Nephron progenitor cell (in vitro differentiated cells): Measurements from ENCODE around the gene PDE7B.

ENCODE experiments used
- DNase-seq: peaks from one replicate; pipeline ENCODE4 v3.0.0; 2021
- H3K27ac Mint-ChIP-seq: 2 replicates; pipeline ENCODE4 v1.8.0; 2021; ENCODE audit warnings: mild to moderate bottlenecking, moderate library complexity, mixed read lengths
- H3K27me3 Mint-ChIP-seq: 2 replicates; pipeline ENCODE4 v1.8.0; 2021; ENCODE audit warnings: mild to moderate bottlenecking, low read depth, mixed read lengths; ENCODE audit not compliant: poor library complexity
- H3K36me3 Mint-ChIP-seq: 2 replicates; pipeline ENCODE4 v1.8.0; 2021; ENCODE audit warnings: low read depth, mixed read lengths
- H3K4me1 Mint-ChIP-seq: 2 replicates; pipeline ENCODE4 v1.8.0; 2021; ENCODE audit warnings: mixed read lengths
- H3K4me3 Mint-ChIP-seq: 2 replicates; pipeline ENCODE4 v1.8.0; 2021; ENCODE audit warnings: mild to moderate bottlenecking, moderate library complexity, mixed read lengths
- H3K9me3 Mint-ChIP-seq: 2 replicates; pipeline ENCODE4 v1.8.0; 2021; ENCODE audit warnings: mild to moderate bottlenecking, moderate library complexity, mixed read lengths
- CTCF ChIP-seq: fragments of 200-600 bp; sonication (generic); IDR thresholded peaks from 2 replicates; pipeline ENCODE4 v1.5.0; 2021; ENCODE audit warnings: antibody characterized with exemption

PDE7B gene

DNA sequence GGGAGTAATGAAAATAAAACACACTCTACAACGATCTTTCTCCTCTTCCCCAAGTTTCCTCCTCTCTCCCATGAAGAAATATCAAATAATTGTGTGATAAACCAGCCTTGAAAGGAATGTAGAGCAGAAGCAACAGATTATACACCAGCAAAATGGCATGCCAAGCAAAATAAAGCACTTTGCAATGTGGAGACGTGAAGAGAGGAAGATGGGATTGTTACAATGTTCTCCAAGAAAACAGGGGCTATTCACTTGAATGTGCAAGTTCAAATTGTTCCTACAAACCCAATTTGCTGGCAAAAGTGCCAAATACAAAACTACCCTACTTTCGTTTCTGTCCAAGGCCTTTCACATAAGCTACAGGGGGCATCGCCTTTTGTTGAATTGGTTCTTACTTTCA is 185.1 kb downstream of the PDE7B start:
- no peaks in the 10 kb centered on the region for H3K36me3 Mint-ChIP-seq
- H3K4me1 Mint-ChIP-seq = peaks cover 22% of the 10 kb centered on the region
- no peak overlapping the region for H3K4me3 Mint-ChIP-seq
- H3K27ac Mint-ChIP-seq = no peak overlapping the region
- H3K9me3 Mint-ChIP-seq = no peaks in the 10 kb centered on the region
- DNase-seq = no peak
- no peak for TF ChIP-seq CTCF
- peaks cover 7% of the 10 kb centered on the region for H3K27me3 Mint-ChIP-seq

DNA sequence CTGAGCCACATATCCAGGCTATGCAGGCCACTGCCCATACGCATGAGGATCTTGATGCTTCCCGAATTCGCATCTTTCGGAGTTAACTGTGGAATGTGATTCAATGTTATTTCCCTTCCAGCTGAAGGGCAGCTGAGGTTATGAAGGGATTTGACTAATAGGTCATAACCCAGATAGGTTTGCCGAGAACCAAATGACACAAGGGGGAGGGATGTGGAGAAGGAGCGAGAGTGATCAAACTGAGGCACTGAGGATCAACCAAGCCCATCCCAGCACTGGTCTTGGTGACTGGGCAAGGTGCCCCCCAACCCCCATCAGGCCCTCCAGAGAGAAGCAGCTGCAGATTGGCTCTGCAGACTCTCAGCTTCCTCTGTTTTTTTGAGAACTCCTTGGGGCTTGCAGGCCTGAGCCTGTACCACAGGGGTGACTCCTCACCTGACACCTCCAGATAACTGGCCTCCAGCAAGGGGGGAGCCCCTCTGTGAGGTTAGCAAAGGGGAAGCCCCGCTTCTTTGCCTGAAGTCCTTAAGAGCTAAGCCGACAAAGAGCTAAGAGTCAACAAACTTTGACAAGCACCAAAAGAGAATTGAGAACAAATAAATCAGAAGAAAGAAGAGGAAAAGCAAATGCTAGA is 185.9 kb downstream of the PDE7B start:
- no peak for TF ChIP-seq CTCF
- Mint-ChIP-seq H3K27me3 (peaks cover 7% of the 10 kb centered on the region), H3K36me3 (no peaks in the 10 kb centered on the region), H3K27ac (peak overlapping the region; percentile 96), H3K4me1 (peaks cover 22% of the 10 kb centered on the region), H3K9me3 (no peaks in the 10 kb centered on the region), H3K4me3 (peak overlapping the region; percentile 39)
- no peak for DNase-seq

- DNase-seq = peak; percentile 3
- Mint-ChIP-seq H3K27ac (peak overlapping the region; percentile 96), H3K9me3 (no peaks in the 10 kb centered on the region), H3K4me3 (no peak overlapping the region), H3K27me3 (peaks cover 7% of the 10 kb centered on the region), H3K4me1 (peaks cover 22% of the 10 kb centered on the region), H3K36me3 (no peaks in the 10 kb centered on the region)
- TF ChIP-seq CTCF = no peak
Measured at GRCh38 chr6:136037876-136038460, 186.5 kb downstream of the PDE7B start.

GRCh38 chr6:136038531-136038930 is 187.0 kb downstream of the PDE7B start:
- no peaks in the 10 kb centered on the region for H3K36me3 Mint-ChIP-seq
- H3K27me3 Mint-ChIP-seq = peaks cover 7% of the 10 kb centered on the region
- H3K4me3 Mint-ChIP-seq = no peak overlapping the region
- TF ChIP-seq CTCF = no peak
- peaks cover 22% of the 10 kb centered on the region for H3K4me1 Mint-ChIP-seq
- no peak for DNase-seq
- no peak overlapping the region for H3K27ac Mint-ChIP-seq
- no peaks in the 10 kb centered on the region for H3K9me3 Mint-ChIP-seq

- TF ChIP-seq CTCF = no peak
- peaks cover 7% of the 10 kb centered on the region for H3K27me3 Mint-ChIP-seq
- H3K9me3 Mint-ChIP-seq = no peaks in the 10 kb centered on the region
- peaks cover 22% of the 10 kb centered on the region for H3K4me1 Mint-ChIP-seq
- no peak overlapping the region for H3K4me3 Mint-ChIP-seq
- no peaks in the 10 kb centered on the region for H3K36me3 Mint-ChIP-seq
- no peak for DNase-seq
- H3K27ac Mint-ChIP-seq = no peak overlapping the region
Measured at GRCh38 chr6:136039185-136039584, 187.7 kb downstream of the PDE7B start.

DNA sequence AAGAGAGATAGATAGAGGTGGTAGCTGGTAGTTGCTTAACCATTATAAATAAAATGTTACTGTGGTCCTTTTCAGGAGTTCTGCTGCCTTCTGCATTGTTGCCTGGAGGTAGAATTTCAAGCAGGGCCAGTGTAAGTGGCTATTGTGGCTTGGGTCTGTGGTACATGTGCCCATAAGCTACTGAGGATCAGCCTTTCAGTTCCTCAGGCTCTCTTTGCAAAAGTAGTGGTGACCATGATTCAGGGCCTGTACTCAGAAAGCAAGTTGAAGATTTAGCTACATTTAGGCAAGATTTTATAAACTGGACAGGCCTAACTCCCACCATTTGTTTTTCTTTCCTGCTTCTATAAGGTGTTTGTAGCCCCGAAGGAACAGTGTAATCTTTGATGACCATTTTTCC is 199.0 kb downstream of the PDE7B start:
- Mint-ChIP-seq H3K4me1 (peaks cover 10% of the 10 kb centered on the region), H3K4me3 (no peak overlapping the region), H3K36me3 (no peaks in the 10 kb centered on the region), H3K27me3 (peaks cover 9% of the 10 kb centered on the region), H3K27ac (no peak overlapping the region), H3K9me3 (no peaks in the 10 kb centered on the region)
- no peak for TF ChIP-seq CTCF
- no peak for DNase-seq
